NOMO-1 treated with dmso at 0.1 percent for 144 hours (cell line): ENCODE measurements around the gene NRXN3.
"Not testable (repeated sequence)": the region's sequence is repeated elsewhere in the genome, so short reads cannot be mapped to it uniquely, and the experiment has no call there.

ENCODE experiments used
- DNase-seq: peaks from one replicate; lab custom pipeline; 2025; ENCODE audit not compliant: unreplicated experiment; lab: John Stamatoyannopoulos, UW

The NRXN3 gene

GRCh38 chr14:78983126-78983525 is 813.0 kb downstream of the NRXN3 start:
- DNase-seq = no peak

DNA sequence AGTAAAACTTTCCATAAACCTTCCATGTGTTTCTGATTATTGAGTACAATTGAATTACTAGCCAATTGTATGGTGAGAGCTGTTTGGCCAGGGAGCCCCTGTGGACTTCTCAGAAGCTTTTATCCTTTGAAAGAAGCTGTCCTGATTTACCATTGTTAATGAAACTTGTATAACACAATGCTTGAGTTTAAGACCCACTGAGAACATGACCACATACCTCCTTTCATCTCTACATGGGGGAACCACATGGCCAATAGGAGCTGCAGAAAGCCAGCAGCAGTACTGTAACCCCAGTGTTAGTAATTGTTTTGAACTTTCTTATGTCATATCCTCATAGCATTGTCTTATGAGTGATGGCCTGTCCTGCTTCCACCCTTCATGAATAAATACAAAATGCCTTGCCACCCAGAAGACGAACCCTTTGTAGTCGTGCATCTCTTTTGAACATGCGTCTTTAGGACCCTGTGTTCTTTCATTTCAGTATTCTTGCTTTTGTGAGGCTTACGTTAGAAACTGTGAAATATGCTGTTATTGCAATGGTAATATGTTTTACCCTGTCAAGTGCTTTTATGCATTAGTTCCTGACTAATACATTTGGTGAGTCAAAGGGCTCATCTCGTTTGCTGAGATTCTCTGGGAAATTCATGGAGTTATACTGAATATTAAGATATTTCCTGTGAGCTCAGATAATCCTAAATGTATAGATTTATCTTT is 815.7 kb downstream of the NRXN3 start:
- DNase-seq = no peak

- no peak for DNase-seq
Measured at GRCh38 chr14:78986989-78987388, 816.8 kb downstream of the NRXN3 start.

DNA sequence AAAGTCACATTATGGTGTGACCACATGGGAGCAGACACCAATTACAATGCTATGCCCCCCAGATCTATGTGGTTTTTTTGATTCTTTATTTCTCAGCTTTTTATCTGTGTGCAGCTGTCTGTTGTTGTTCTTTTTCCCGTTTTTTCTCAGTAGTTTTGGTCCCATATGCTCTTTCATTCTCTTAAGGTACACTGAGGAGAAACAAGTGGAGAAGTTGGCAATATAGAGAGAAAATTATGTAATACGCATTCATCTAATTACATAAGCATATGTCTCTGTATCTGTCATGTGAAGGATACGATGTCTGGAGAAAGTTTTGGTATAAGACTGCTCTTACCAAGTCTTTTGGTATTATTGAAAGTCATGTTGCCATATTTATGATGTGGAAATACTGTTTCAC is 819.0 kb downstream of the NRXN3 start:
- no peak for DNase-seq

DNA sequence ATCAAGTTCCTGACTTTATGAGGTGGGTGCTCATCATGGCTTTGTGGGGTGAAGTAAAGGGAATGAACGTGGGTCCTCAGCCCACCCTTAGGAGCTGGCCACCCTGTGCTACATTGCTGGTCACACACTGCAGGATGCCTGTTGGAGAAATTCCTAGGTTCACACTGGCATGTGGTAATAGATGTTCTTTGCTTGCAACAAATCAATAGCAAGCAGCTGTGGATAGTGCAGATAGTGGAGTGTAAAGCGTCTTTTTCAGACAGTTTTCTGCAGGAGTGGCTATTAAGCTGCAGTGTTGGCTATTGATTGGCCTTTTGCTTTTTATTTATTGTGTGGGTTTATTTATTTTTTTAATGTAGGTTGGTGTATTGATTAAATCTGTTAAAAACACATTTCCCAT is 822.7 kb downstream of the NRXN3 start:
- no peak for DNase-seq

DNA sequence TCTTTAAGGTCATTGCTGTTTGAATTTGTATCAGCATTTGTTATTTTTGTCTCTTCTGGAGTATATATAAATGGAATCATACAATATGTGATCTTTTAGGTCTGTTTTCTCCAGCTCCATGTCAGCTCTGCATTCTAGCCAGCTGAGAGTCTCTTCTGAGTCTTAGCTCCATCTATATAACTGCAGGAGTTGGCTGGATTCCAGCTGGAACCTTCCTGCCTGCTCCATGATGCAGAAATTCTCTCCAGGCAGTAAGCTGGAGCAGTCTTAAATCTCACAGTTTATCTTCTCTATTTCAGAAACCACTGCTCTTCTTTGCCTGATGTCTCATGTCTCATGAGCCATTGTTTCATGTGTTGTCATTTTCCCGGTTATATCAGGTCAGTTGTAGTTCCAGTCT is 827.6 kb downstream of the NRXN3 start:
- DNase-seq = no peak

DNA sequence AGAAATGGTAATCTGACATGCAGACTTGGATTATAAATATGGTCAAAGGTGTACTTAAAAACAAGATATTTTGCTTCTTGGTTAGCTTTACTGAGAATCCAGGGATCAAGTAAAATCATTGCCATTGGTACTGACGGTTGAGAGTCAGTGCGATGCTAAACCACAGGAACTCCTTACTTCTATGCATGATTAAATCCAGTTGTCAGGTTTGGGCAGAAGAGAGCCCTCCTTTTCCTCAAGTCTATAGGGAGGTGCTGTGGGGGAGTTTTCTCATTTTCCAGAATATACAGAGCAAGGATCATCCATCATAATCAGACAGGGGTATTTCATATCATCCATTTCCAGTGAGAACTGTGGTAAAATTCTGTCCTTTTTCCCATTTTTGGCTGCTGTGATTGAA is 839.1 kb downstream of the NRXN3 start:
- DNase-seq = no peak

GRCh38 chr14:79011091-79011919 is 841.1 kb downstream of the NRXN3 start:
- no peak for DNase-seq

- DNase-seq = no peak
Measured at GRCh38 chr14:79011920-79012204, 841.7 kb downstream of the NRXN3 start.

GRCh38 chr14:79016828-79017505 is 846.8 kb downstream of the NRXN3 start:
- DNase-seq = no peak

GRCh38 chr14:79017561-79017960 is 847.4 kb downstream of the NRXN3 start:
- DNase-seq = no peak

- DNase-seq = no peak
Measured at GRCh38 chr14:79018836-79019235, 848.7 kb downstream of the NRXN3 start.

- not testable (repeated sequence) for DNase-seq
Measured at GRCh38 chr14:79019898-79020297, 849.7 kb downstream of the NRXN3 start.

DNA sequence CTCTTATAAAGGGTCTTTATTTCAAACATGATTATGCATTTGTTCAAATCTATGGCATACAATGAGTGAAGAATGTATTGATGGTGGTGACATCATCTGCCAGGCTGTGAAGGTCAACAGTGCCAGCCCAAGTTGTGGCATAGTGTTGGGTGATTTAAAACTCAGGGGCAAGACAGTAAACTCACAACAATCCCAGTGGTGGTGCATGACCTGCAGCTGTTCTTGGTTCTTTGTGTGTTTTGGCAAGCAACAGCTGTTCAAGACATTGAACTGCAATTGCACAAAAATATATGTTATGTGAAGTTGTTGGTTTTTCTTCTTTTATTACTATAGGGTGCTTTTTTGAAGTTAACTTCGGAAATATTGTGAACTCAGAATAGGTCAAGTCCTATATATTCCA is 851.6 kb downstream of the NRXN3 start:
- no peak for DNase-seq

DNA sequence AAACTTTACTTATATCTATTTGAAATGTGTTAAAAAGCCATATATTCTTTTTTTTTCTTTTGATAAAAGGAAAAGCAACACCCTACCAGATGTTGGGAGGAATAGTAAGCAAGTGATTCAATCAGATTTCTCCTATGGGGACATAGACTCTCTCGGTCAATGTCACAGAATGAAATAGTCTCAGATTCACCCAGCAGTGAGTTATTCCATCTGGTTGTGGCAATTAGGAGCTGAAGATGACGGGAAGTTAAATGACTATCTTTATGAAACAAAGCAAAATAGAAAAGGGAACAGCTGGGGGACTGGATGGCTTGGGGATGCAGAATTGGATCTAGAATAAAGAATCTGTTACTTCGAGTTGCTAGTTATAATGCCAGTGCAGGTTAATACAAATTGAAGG is 857.0 kb downstream of the NRXN3 start:
- no peak for DNase-seq

- DNase-seq = peak; percentile 75
Measured at GRCh38 chr14:79028281-79028680, 858.1 kb downstream of the NRXN3 start.

DNA sequence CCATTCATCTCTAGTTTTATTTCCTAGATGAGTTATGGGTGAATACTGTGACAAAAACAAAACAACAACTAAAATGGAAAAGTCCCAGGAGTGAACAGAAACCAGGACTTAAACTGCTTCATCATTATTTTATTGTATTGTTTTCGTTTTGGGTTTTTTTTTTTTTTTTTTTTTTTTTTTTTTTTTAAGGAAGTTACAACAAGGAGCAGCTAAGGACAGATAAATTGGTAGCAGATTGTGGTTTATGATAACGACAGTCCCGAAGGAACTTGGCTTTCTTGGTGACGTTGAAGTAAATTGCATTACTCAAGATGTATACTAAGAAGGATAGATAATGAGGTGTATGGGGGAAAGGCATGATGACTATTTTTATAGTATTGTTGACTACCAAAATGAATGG is 866.3 kb downstream of the NRXN3 start:
- DNase-seq = no peak

- no peak for DNase-seq
Measured at GRCh38 chr14:79037106-79037505, 866.9 kb downstream of the NRXN3 start.

DNA sequence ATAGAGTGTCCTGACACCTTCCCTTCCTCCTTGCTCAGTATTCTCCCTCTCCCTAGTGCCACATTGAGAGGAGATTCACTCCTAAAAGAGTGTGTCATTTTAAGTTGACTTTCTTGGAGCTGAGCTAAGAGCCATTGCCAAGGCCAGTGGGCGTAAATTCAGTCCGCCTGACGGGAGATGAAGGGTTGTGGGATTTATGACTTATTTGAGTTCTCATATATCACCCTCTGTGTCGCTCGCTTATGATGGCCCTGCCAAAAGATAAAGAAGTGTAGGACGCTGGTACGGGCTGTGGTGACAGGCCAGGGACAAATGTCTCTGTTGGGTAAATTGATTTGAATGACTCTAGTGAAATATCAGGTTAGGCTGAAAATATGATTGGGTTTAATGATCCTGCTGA is 867.4 kb downstream of the NRXN3 start:
- no peak for DNase-seq

GRCh38 chr14:79040790-79041189 is 870.6 kb downstream of the NRXN3 start:
- DNase-seq = no peak

- DNase-seq = no peak
Measured at GRCh38 chr14:79043194-79043889, 873.2 kb downstream of the NRXN3 start.
